Fibroblast of lung (primary cell): ENCODE measurements around the gene NUDT22. TPM values are rescaled to one million over a fixed set of nuclear protein-coding genes. Genes with fewer than 3 reads are reported as not detected.

Source experiments
- DNase-seq, 2 donors: peaks; one replicate each; pipeline versions ENCODE4 v3.0.0 to v3.0.0-alpha.2; 2010; ENCODE audit warnings: low read depth in 2 of 2
- H2AFZ ChIP-seq: 2 replicates; pipeline ENCODE4 v1.5.1; 2012; ENCODE audit warnings: low read length, control low read depth, inconsistent platforms
- H3K27ac ChIP-seq: 2 replicates; pipeline ENCODE4 v1.5.1; 2011; ENCODE audit warnings: low read length, control low read depth; ENCODE audit not compliant: insufficient read depth
- H3K27me3 ChIP-seq: 2 replicates; pipeline ENCODE4 v1.5.1; 2011; ENCODE audit warnings: mild to moderate bottlenecking, low read length; ENCODE audit not compliant: control insufficient read depth, insufficient read depth
- H3K36me3 ChIP-seq: 2 replicates; pipeline ENCODE4 v1.5.1; 2011; ENCODE audit warnings: low read length; ENCODE audit not compliant: control insufficient read depth, insufficient read depth
- H3K4me1 ChIP-seq: 2 replicates; pipeline ENCODE4 v1.5.1; 2011; ENCODE audit warnings: low read length; ENCODE audit not compliant: control insufficient read depth, insufficient read depth; ENCODE audit errors: extremely low read depth
- H3K4me2 ChIP-seq: 2 replicates; pipeline ENCODE4 v1.5.1; 2011; ENCODE audit warnings: low read length, control low read depth; ENCODE audit not compliant: insufficient read depth; ENCODE audit errors: extremely low read depth
- H3K4me3 ChIP-seq, 4 experiments: fragments of 200-600 bp in 1 of 4; sonication (generic) in 1 of 4; replicated peaks in 1 of 4; 2 replicates each; pipeline ENCODE4 v1.5.1; 2011 to 2016; ENCODE audit warnings: low read length in 4 of 4, low read depth in 3 of 4, mild to moderate bottlenecking in 3 of 4, control low read depth in 2 of 4, inconsistent platforms in 1 of 4, mixed read lengths in 1 of 4; ENCODE audit not compliant: insufficient read depth in 1 of 4; ENCODE audit errors: control extremely low read depth in 1 of 4
- H3K79me2 ChIP-seq: 2 replicates; pipeline ENCODE4 v1.5.1; 2012; ENCODE audit warnings: mild to moderate bottlenecking, low read length, inconsistent platforms; ENCODE audit not compliant: control insufficient read depth, insufficient read depth
- H3K9ac ChIP-seq: 2 replicates; pipeline ENCODE4 v1.5.1; 2011; ENCODE audit warnings: mild to moderate bottlenecking, low read length, control low read depth; ENCODE audit not compliant: insufficient read depth
- H3K9me3 ChIP-seq: 2 replicates; pipeline ENCODE4 v1.5.1; 2012; ENCODE audit warnings: low read depth, low read length; ENCODE audit not compliant: control insufficient read depth, insufficient read depth
- H4K20me1 ChIP-seq: 2 replicates; pipeline ENCODE4 v1.5.1; 2011; ENCODE audit warnings: low read length; ENCODE audit not compliant: control insufficient read depth, insufficient read depth; ENCODE audit errors: extremely low read depth
- EZH2 ChIP-seq: IDR thresholded peaks from 2 replicates; pipeline ENCODE4 v1.5.1; 2012; ENCODE audit warnings: low read length, control low read depth, mild to moderate bottlenecking; ENCODE audit errors: missing control alignments
- polyA plus RNA-seq, 2 donors: library from polyadenylated mRNA; depleted of rRNA in 1 of 2; stranded (reverse) in 1 of 2; unstranded in 1 of 2; fragments of >200 nt; gene quantifications; 2 replicates each; pipeline ENCODE4 v1.2.1, GENCODE V29; 2011 to 2012; ENCODE audit warnings: missing spikeins in 1 of 2
- total RNA-seq: library from RNA; depleted of rRNA; stranded (reverse); fragments of >200 nt; gene quantifications from 2 replicates; pipeline ENCODE4 v1.2.1, GENCODE V29; 2014
- TF ChIP-seq, protein P1 (sequence below), 2 donors: IDR thresholded peaks in 1 of 2; conservative IDR thresholded peaks in 1 of 2; 1 replicate in 1 of 2; 2 replicates in 1 of 2; pipeline ENCODE4 v1.5.1; 2011 to 2012; ENCODE audit warnings: low read length in 2 of 2, control low read depth in 1 of 2, inconsistent platforms in 1 of 2, low read depth in 1 of 2, mild to moderate bottlenecking in 1 of 2

Gene NUDT22
- total and polyA plus RNA-seq, 2 donors (not counting 1 experiment from before 2014, with no cell fraction given), result 18.5 to 71.5 TPM

DNA sequence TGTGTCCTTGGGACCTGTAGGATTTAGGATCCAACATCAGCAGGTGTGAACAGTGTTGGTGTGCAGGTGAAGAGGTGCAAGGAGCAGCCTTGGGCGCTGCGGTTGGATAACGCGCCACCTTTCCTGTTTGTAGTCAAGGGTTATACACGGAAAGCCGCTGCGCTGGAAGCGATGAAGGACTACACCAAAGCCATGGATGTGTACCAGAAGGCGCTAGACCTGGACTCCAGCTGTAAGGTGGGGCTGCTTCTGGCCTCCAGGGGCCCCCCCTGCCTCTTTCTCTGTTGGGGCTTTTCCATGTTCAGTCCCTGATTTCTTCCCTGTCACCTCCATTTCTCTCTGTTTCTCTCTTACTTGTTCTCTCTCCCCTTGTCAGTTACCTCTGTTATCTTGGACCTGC, 23.1 kb upstream of the NUDT22 start:
- no peaks in the 10 kb centered on the region for H3K79me2 ChIP-seq
- peaks cover 14% of the 10 kb centered on the region for H3K4me1 ChIP-seq
- no peak overlapping the region for H3K27ac ChIP-seq
- H3K4me2 ChIP-seq, result no peak overlapping the region
- H2AFZ ChIP-seq, result no peak overlapping the region
- H3K4me3 ChIP-seq, result no peak overlapping the region
- H4K20me1 ChIP-seq, result no peaks in the 10 kb centered on the region
- no peaks in the 10 kb centered on the region for H3K27me3 ChIP-seq
- no peak overlapping the region for H3K9ac ChIP-seq
- no peak for DNase-seq
- TF ChIP-seq, protein P1, sequence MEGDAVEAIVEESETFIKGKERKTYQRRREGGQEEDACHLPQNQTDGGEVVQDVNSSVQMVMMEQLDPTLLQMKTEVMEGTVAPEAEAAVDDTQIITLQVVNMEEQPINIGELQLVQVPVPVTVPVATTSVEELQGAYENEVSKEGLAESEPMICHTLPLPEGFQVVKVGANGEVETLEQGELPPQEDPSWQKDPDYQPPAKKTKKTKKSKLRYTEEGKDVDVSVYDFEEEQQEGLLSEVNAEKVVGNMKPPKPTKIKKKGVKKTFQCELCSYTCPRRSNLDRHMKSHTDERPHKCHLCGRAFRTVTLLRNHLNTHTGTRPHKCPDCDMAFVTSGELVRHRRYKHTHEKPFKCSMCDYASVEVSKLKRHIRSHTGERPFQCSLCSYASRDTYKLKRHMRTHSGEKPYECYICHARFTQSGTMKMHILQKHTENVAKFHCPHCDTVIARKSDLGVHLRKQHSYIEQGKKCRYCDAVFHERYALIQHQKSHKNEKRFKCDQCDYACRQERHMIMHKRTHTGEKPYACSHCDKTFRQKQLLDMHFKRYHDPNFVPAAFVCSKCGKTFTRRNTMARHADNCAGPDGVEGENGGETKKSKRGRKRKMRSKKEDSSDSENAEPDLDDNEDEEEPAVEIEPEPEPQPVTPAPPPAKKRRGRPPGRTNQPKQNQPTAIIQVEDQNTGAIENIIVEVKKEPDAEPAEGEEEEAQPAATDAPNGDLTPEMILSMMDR (conservative IDR thresholded peaks at IDR 0.05 in 1 of 2, IDR thresholded peaks at IDR 0.05 in 1 of 2; ENCODE audit: low read depth in 1 of 2, low read length in 2 of 2), result no peak
- TF ChIP-seq EZH2, result no peak
- no peaks in the 10 kb centered on the region for H3K9me3 ChIP-seq
- peaks cover 31% of the 10 kb centered on the region for H3K36me3 ChIP-seq

DNA sequence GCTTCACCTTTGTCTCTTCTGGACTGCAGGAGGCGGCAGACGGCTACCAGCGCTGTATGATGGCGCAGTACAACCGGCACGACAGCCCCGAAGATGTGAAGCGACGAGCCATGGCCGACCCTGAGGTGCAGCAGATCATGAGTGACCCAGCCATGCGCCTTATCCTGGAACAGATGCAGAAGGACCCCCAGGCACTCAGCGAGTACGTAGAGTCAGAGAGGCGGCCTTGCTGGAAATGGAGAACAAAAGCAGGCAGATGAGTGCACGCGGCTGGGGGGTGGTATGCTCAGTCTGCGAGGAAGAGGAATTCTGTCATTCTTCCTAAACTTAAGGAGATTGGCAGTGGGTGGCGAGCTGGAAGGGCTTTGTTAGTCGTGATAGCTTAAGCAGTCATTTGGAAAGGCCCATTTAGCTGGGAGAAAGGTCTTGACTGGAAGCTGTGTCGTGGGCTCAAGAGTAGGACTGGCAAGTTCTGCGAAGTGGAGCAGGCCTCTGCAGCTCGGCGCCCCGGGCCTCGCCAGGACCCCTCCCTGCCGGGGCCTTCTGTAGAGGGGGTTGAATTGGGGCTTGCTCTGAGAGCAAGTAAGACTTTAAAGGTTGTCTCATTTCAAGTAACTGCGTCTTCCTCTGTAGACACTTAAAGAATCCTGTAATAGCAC, 22.5 kb upstream of the NUDT22 start:
- Histone ChIP-seq H4K20me1 (no peaks in the 10 kb centered on the region), H3K9ac (no peak overlapping the region), H3K4me3 (no peak overlapping the region), H3K4me1 (peaks cover 18% of the 10 kb centered on the region), H3K79me2 (no peaks in the 10 kb centered on the region), H3K27me3 (no peaks in the 10 kb centered on the region), H3K36me3 (peaks cover 31% of the 10 kb centered on the region), H2AFZ (no peak overlapping the region), H3K4me2 (no peak overlapping the region), H3K27ac (no peak overlapping the region), H3K9me3 (no peaks in the 10 kb centered on the region)
- DNase-seq, result no peak
- no peak for TF ChIP-seq EZH2
- TF ChIP-seq, protein P1 (conservative IDR thresholded peaks at IDR 0.05 in 1 of 2, IDR thresholded peaks at IDR 0.05 in 1 of 2; ENCODE audit: low read depth in 1 of 2, low read length in 2 of 2), result no peak

DNA sequence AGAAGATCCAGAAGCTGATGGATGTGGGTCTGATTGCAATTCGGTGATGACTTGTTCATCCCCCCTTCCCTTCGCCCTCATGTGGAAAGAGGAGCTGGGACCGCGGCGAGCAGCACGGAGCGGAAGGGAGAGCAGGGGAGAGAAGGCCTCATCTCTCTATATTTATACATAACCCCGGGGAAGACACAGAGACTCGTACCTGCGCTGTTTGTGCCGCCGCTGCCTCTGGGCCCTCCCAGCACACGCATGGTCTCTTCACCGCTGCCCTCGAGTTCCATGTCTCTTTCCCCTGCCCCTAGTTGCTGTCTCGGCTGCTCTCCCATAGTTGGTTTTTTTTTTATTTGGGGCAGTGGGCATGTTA, 22.0 kb upstream of the NUDT22 start:
- Histone ChIP-seq H3K4me2 (no peak overlapping the region), H2AFZ (no peak overlapping the region), H3K9ac (no peak overlapping the region), H3K27ac (no peak overlapping the region), H3K9me3 (no peaks in the 10 kb centered on the region), H3K4me3 (no peak overlapping the region), H4K20me1 (no peaks in the 10 kb centered on the region), H3K27me3 (no peaks in the 10 kb centered on the region), H3K4me1 (peaks cover 18% of the 10 kb centered on the region), H3K79me2 (no peaks in the 10 kb centered on the region), H3K36me3 (peaks cover 31% of the 10 kb centered on the region)
- TF ChIP-seq EZH2, result no peak
- TF ChIP-seq, protein P1 (conservative IDR thresholded peaks at IDR 0.05 in 1 of 2, IDR thresholded peaks at IDR 0.05 in 1 of 2; ENCODE audit: low read depth in 1 of 2, low read length in 2 of 2), result no peak
- DNase-seq, result no peak
